ENCODE data around the gene TSGA10IP.

Gene TSGA10IP

GRCh38 chr11:65982824-65983588 is 37.7 kb downstream of the TSGA10IP start:
- no peak overlapping the region for H2AFZ ChIP-seq (ENCODE audit: low read length)
- no peak overlapping the region for H3K4me2 ChIP-seq (ENCODE audit: low read depth, low read length, poor library complexity, severe bottlenecking)
- H3K9me2 ChIP-seq (replicated peaks; ENCODE audit: low read depth, low read length) = no peaks in the 10 kb centered on the region
- peaks cover 17% of the 10 kb centered on the region; the same call in 1 of the 2 replicates for H3K36me3 ChIP-seq (ENCODE audit: insufficient read depth, low read length)
- TF ChIP-seq EZH2phosphoT487 (IDR thresholded peaks at IDR 0.05; ENCODE audit: borderline replicate concordance) (no peak), CTCF (conservative IDR thresholded peaks at IDR 0.05; ENCODE audit: low read length) (no peak)
- H3K4me1 ChIP-seq (ENCODE audit: insufficient read depth, low read length, poor library complexity, severe bottlenecking) = no peaks in the 10 kb centered on the region
- H3K9ac ChIP-seq (ENCODE audit: low read depth, low read length, poor library complexity, severe bottlenecking) = no peak overlapping the region
- no peaks in the 10 kb centered on the region for H3F3A ChIP-seq (ENCODE audit: low read depth)
- no peaks in the 10 kb centered on the region for H3K9me3 ChIP-seq (ENCODE audit: insufficient read depth, low read depth, low read length)
- no peaks in the 10 kb centered on the region for H3K27me3 ChIP-seq (ENCODE audit: insufficient read depth, low read length, poor library complexity, severe bottlenecking)
- no peaks in the 10 kb centered on the region for H3K79me2 ChIP-seq (ENCODE audit: insufficient read depth, low read length)
- no peak overlapping the region for H3K4me3 ChIP-seq (ENCODE audit: low read length, poor library complexity, severe bottlenecking)
- H4K20me1 ChIP-seq (ENCODE audit: insufficient read depth, low read length, poor library complexity, severe bottlenecking) = no peaks in the 10 kb centered on the region

GRCh38 chr11:65983589-65983987 is 38.3 kb downstream of the TSGA10IP start:
- Histone ChIP-seq H3K27me3 (ENCODE audit: insufficient read depth, low read length, poor library complexity, severe bottlenecking) (no peaks in the 10 kb centered on the region), H4K20me1 (ENCODE audit: insufficient read depth, low read length, poor library complexity, severe bottlenecking) (no peaks in the 10 kb centered on the region), H3K36me3 (ENCODE audit: insufficient read depth, low read length) (peaks cover 11% of the 10 kb centered on the region; the same call in 1 of the 2 replicates), H3F3A (ENCODE audit: low read depth) (no peaks in the 10 kb centered on the region), H3K9me2 (replicated peaks; ENCODE audit: low read depth, low read length) (no peaks in the 10 kb centered on the region), H3K79me2 (ENCODE audit: insufficient read depth, low read length) (no peaks in the 10 kb centered on the region), H3K4me3 (ENCODE audit: low read length, poor library complexity, severe bottlenecking) (no peak overlapping the region), H3K9me3 (ENCODE audit: insufficient read depth, low read depth, low read length) (no peaks in the 10 kb centered on the region), H3K4me1 (ENCODE audit: insufficient read depth, low read length, poor library complexity, severe bottlenecking) (no peaks in the 10 kb centered on the region), H3K9ac (ENCODE audit: low read depth, low read length, poor library complexity, severe bottlenecking) (no peak overlapping the region), H3K4me2 (ENCODE audit: low read depth, low read length, poor library complexity, severe bottlenecking) (no peak overlapping the region), H2AFZ (ENCODE audit: low read length) (no peak overlapping the region)
- TF ChIP-seq CTCF (conservative IDR thresholded peaks at IDR 0.05; ENCODE audit: low read length) (no peak), EZH2phosphoT487 (IDR thresholded peaks at IDR 0.05; ENCODE audit: borderline replicate concordance) (no peak)

- no peak overlapping the region for H3K4me2 ChIP-seq (ENCODE audit: low read depth, low read length, poor library complexity, severe bottlenecking)
- H3K36me3 ChIP-seq (ENCODE audit: insufficient read depth, low read length) = no peaks in the 10 kb centered on the region
- H3K9ac ChIP-seq (ENCODE audit: low read depth, low read length, poor library complexity, severe bottlenecking) = no peak overlapping the region
- H4K20me1 ChIP-seq (ENCODE audit: insufficient read depth, low read length, poor library complexity, severe bottlenecking) = no peaks in the 10 kb centered on the region
- H3K27me3 ChIP-seq (ENCODE audit: insufficient read depth, low read length, poor library complexity, severe bottlenecking) = no peaks in the 10 kb centered on the region
- TF ChIP-seq EZH2phosphoT487 (IDR thresholded peaks at IDR 0.05; ENCODE audit: borderline replicate concordance) (no peak), CTCF (conservative IDR thresholded peaks at IDR 0.05; ENCODE audit: low read length) (no peak)
- peaks cover 2% of the 10 kb centered on the region; the same call in 1 of the 2 replicates for H3F3A ChIP-seq (ENCODE audit: low read depth)
- no peak overlapping the region for H2AFZ ChIP-seq (ENCODE audit: low read length)
- no peak overlapping the region for H3K4me3 ChIP-seq (ENCODE audit: low read length, poor library complexity, severe bottlenecking)
- H3K9me2 ChIP-seq (replicated peaks; ENCODE audit: low read depth, low read length) = no peaks in the 10 kb centered on the region
- H3K9me3 ChIP-seq (ENCODE audit: insufficient read depth, low read depth, low read length) = no peaks in the 10 kb centered on the region
- no peaks in the 10 kb centered on the region for H3K4me1 ChIP-seq (ENCODE audit: insufficient read depth, low read length, poor library complexity, severe bottlenecking)
- no peaks in the 10 kb centered on the region for H3K79me2 ChIP-seq (ENCODE audit: insufficient read depth, low read length)
These were observed 42.1 kb downstream of the TSGA10IP start for GRCh38 chr11:65987336-65987735.
